Liver (tissue), 9 donors: ENCODE results near the gene UQCR11. TPM values are rescaled to one million over a fixed set of nuclear protein-coding genes. Genes with fewer than 3 reads are reported as not detected.

Experiments used
- DNase-seq: peaks from one replicate; pipeline ENCODE4 v3.0.0-alpha.2; 2017; ENCODE audit warnings: low spot score
- H3K27ac ChIP-seq, 2 donors: one replicate each; pipeline ENCODE4 v1.7.0; 2013; ENCODE audit warnings: inconsistent platforms in 2 of 2, low read length in 2 of 2, control low read depth in 1 of 2, low read depth in 1 of 2, mild to moderate bottlenecking in 1 of 2
- H3K27me3 ChIP-seq, 4 donors: one replicate each; pipeline versions ENCODE4 v1.6.1 to v1.7.0; 2013; ENCODE audit warnings: low read length in 3 of 4, inconsistent platforms in 1 of 4, mild to moderate bottlenecking in 1 of 4, moderate library complexity in 1 of 4; ENCODE audit not compliant: control insufficient read depth in 4 of 4, insufficient read depth in 4 of 4
- H3K36me3 ChIP-seq, 4 donors: one replicate each; pipeline versions ENCODE4 v1.6.1 to v1.7.0; 2013; ENCODE audit warnings: low read length in 3 of 4, mild to moderate bottlenecking in 3 of 4, low read depth in 1 of 4, moderate library complexity in 1 of 4; ENCODE audit not compliant: control insufficient read depth in 4 of 4, insufficient read depth in 3 of 4
- H3K4me1 ChIP-seq, 4 donors: one replicate each; pipeline versions ENCODE4 v1.6.1 to v1.7.0; 2013; ENCODE audit warnings: low read length in 3 of 4, mild to moderate bottlenecking in 3 of 4, moderate library complexity in 1 of 4; ENCODE audit not compliant: control insufficient read depth in 4 of 4, insufficient read depth in 4 of 4
- H3K4me3 ChIP-seq, 3 donors: one replicate each; pipeline versions ENCODE4 v1.6.1 to v1.7.0; 2013; ENCODE audit warnings: low read length in 3 of 3, control low read depth in 1 of 3, low read depth in 1 of 3, mild to moderate bottlenecking in 1 of 3
- H3K9ac ChIP-seq, 2 donors: one replicate each; pipeline ENCODE4 v1.7.0; 2013; ENCODE audit warnings: low read length in 2 of 2, mild to moderate bottlenecking in 2 of 2, moderate library complexity in 2 of 2, control low read depth in 1 of 2, low read depth in 1 of 2
- H3K9me3 ChIP-seq, 4 donors: one replicate each; pipeline versions ENCODE4 v1.6.1 to v1.7.0; 2013; ENCODE audit warnings: low read length in 3 of 4; ENCODE audit not compliant: control insufficient read depth in 4 of 4
- ATF3 ChIP-seq: IDR thresholded peaks from 2 replicates; pipeline ENCODE4 v1.6.1; 2016; ENCODE audit warnings: antibody characterized with exemption
- CTCF ChIP-seq: fragments of 150-350 bp; IDR thresholded peaks from 2 replicates; pipeline ENCODE4 v1.5.1; 2017; ENCODE audit warnings: improper control_type of control experiment, low read depth, low read length; ENCODE audit not compliant: missing input control
- EGR1 ChIP-seq, 2 donors: IDR thresholded peaks; 2 replicates each; pipeline ENCODE4 v1.6.1; 2016 to 2018; ENCODE audit warnings: antibody characterized with exemption in 2 of 2, low read depth in 2 of 2
- FOXA1 ChIP-seq: IDR thresholded peaks from 2 replicates; pipeline ENCODE4 v1.6.1; 2016; ENCODE audit warnings: antibody characterized with exemption
- FOXA2 ChIP-seq: IDR thresholded peaks from 2 replicates; pipeline ENCODE4 v1.6.1; 2016; ENCODE audit warnings: antibody characterized with exemption
- GABPA ChIP-seq, 2 donors: IDR thresholded peaks in 1 of 2; conservative IDR thresholded peaks in 1 of 2; 2 replicates each; pipeline ENCODE4 v1.6.1; 2016; ENCODE audit warnings: antibody characterized with exemption in 2 of 2, mild to moderate bottlenecking in 1 of 2, moderate library complexity in 1 of 2
- HNF4A ChIP-seq, 2 donors: conservative IDR thresholded peaks; 2 replicates each; pipeline ENCODE4 v1.6.1; 2016; ENCODE audit warnings: antibody characterized with exemption in 2 of 2, mild to moderate bottlenecking in 2 of 2
- HNF4G ChIP-seq: IDR thresholded peaks from 2 replicates; pipeline ENCODE4 v1.6.1; 2016; ENCODE audit warnings: antibody characterized with exemption
- MAX ChIP-seq: IDR thresholded peaks from 2 replicates; pipeline ENCODE4 v1.6.1; 2016; ENCODE audit warnings: antibody characterized with exemption
- NR2F2 ChIP-seq: IDR thresholded peaks from 2 replicates; pipeline ENCODE4 v1.6.1; 2016; ENCODE audit warnings: antibody characterized with exemption
- RAD21 ChIP-seq, 2 donors: IDR thresholded peaks; 2 replicates each; pipeline ENCODE4 v1.6.1; 2016; ENCODE audit warnings: antibody characterized with exemption in 2 of 2, mild to moderate bottlenecking in 2 of 2
- RXRA ChIP-seq, 2 donors: IDR thresholded peaks; 2 replicates each; pipeline ENCODE4 v1.6.1; 2017 to 2018; ENCODE audit warnings: antibody characterized with exemption in 2 of 2, mild to moderate bottlenecking in 1 of 2
- SP1 ChIP-seq: IDR thresholded peaks from 2 replicates; pipeline ENCODE4 v1.6.1; 2018; ENCODE audit warnings: antibody characterized with exemption, mild to moderate bottlenecking
- TAF1 ChIP-seq: conservative IDR thresholded peaks from 2 replicates; pipeline ENCODE4 v1.6.1; 2016; ENCODE audit warnings: antibody characterized with exemption, mild to moderate bottlenecking
- YY1 ChIP-seq: IDR thresholded peaks from 2 replicates; pipeline ENCODE4 v1.6.1; 2016; ENCODE audit warnings: antibody characterized with exemption, mild to moderate bottlenecking
- ZBTB33 ChIP-seq: IDR thresholded peaks from 2 replicates; pipeline ENCODE4 v1.6.1; 2016; ENCODE audit warnings: antibody characterized with exemption
- WGBS: extraction: QIAGEN DNeasy Blood & Tissue Kit; methylation state at CpG from one replicate; pipeline ENCODE4 v1.1.7; 2013; 5-methylcytosine and 5-hydroxymethylcytosine counted together
- polyA plus RNA-seq, 2 donors: library from polyadenylated mRNA; stranded (reverse) in 1 of 2; unstranded in 1 of 2; fragments of 200-250 nt in 1 of 2; fragments of >200 nt in 1 of 2; fragmentation: Nextera tagmentation in 1 of 2; extraction: Ambion mirVana in 1 of 2; gene quantifications; one replicate each; pipeline versions ENCODE4 v1.2.1 to v1.2.3, GENCODE V29; 2013 to 2015
- total RNA-seq, 2 donors: library from RNA; depleted of rRNA; stranded (reverse); fragments of >200 nt; gene quantifications; one replicate each; pipeline ENCODE4 v1.2.3, GENCODE V29; 2014
- donor health status: healthy.
- donor health status: healthy.
- donor health status: healthy.
- donor health status: healthy.
- donor health status: healthy.

Gene UQCR11
- total and polyA plus RNA-seq, 4 donors = 23.8 to 862 (median 82.3) TPM

GRCh38 chr19:1567848-1568227, 37.4 kb downstream of the UQCR11 start (continued):
- TF ChIP-seq ZBTB33 = no peak

GRCh38 chr19:1567116-1567847, 38.0 kb downstream of the UQCR11 start:
- Histone ChIP-seq H3K36me3 (no peaks in the 10 kb centered on the region), H3K4me3 (peak overlapping the region; percentile 9 to 82 (median 32)), H3K4me1 (peaks cover 0 to 12% (median 8%) of the 10 kb centered on the region in 4 donors), H3K27ac (peak overlapping the region in 1 of 2 donors; percentile 50), H3K9me3 (no peaks in the 10 kb centered on the region), H3K9ac (no peak overlapping the region), H3K27me3 (no peaks in the 10 kb centered on the region)
- 2% methylated on average over 108 of the region's 108 CpGs for WGBS
- no peak for TF ChIP-seq HNF4G
- no peak for TF ChIP-seq ATF3
- no peak for TF ChIP-seq NR2F2
- TF ChIP-seq RXRA (IDR thresholded peaks at IDR 0.05) = no peak
- TF ChIP-seq TAF1 = no peak
- TF ChIP-seq FOXA2 = no peak
- TF ChIP-seq SP1 = no peak
- no peak for TF ChIP-seq RAD21 (IDR thresholded peaks at IDR 0.05)
- TF ChIP-seq CTCF = no peak
- TF ChIP-seq MAX = no peak
- TF ChIP-seq GABPA (IDR thresholded peaks at IDR 0.05 in 1 of 2, conservative IDR thresholded peaks at IDR 0.05 in 1 of 2) = no peak
- no peak for TF ChIP-seq FOXA1
- TF ChIP-seq YY1 = no peak
- no peak for TF ChIP-seq EGR1 (IDR thresholded peaks at IDR 0.05; ENCODE audit: low read depth in 2 of 2)
- TF ChIP-seq HNF4A (conservative IDR thresholded peaks at IDR 0.05) = no peak
- TF ChIP-seq ZBTB33 = no peak
- peak; percentile 39 for DNase-seq
